HUES48 (cell line): ENCODE data around the gene PHLPP1.
"Not testable (repeated sequence)": the region's sequence is repeated elsewhere in the genome, so short reads cannot be mapped to it uniquely, and the experiment has no call there.

ENCODE experiments used
- H3K27ac ChIP-seq: one replicate; pipeline ENCODE4 v1.7.0; 2013; ENCODE audit warnings: low read depth, low read length, inconsistent platforms
- H3K27me3 ChIP-seq: 2 replicates; pipeline ENCODE4 v1.6.1; 2013; ENCODE audit warnings: mild to moderate bottlenecking, low read length; ENCODE audit not compliant: control insufficient read depth, insufficient read depth
- H3K36me3 ChIP-seq: 2 replicates; pipeline ENCODE4 v1.6.1; 2013; ENCODE audit warnings: low read length; ENCODE audit not compliant: control insufficient read depth, insufficient read depth
- H3K4me1 ChIP-seq: 2 replicates; pipeline ENCODE4 v1.6.1; 2013; ENCODE audit warnings: mild to moderate bottlenecking, low read length; ENCODE audit not compliant: control insufficient read depth, insufficient read depth
- H3K4me3 ChIP-seq: 2 replicates; pipeline ENCODE4 v1.5.1; 2013; ENCODE audit warnings: mild to moderate bottlenecking, low read depth, low read length
- H3K9ac ChIP-seq: 2 replicates; pipeline ENCODE4 v1.6.1; 2013; ENCODE audit warnings: mild to moderate bottlenecking, low read depth, low read length, moderate library complexity
- H3K9me3 ChIP-seq: 2 replicates; pipeline ENCODE4 v1.6.1; 2013; ENCODE audit warnings: low read length; ENCODE audit not compliant: control insufficient read depth, insufficient read depth

The PHLPP1 gene

DNA sequence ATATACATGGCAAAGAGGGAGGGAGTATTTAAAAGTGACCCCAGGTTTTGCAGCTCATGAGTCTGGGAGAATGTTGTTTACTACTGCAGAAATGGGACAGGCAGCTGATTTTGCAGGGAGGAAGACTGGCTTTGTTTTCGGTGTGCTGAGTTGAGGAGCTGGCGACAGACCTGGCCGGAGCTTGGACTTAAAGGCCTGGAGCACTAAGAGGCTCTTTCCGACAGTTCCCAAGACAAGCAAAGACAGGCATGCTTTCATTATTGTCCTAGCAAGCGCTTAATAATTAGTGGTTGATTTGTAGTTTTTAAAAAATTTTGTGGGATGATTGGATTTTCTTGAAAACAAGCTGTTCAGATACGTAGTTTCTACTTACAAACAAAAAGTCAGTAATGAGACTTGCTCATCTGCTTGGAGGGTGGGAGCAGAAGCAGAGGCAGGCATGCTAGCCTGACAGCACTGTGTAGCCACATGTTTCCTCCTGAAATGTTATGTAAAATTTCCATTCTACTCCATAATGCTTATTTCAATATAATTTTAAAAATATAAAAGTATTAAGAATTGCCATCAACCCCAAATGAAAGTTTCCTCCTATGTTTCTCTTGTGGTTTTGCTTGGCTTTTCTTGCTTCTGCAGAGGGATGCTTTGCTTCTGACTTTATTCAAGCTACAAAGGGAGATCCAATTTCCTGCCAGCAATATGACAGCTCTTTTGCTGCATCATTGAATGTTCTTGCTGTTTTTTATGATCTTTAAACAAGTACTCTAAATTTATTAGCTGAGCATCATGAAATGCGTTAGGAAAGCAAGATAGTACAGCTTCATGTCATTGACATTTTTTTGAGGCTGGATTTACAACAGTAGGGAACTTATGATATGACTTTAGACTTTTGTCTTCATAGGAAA, 75.8 kb downstream of the PHLPP1 start:
- Histone ChIP-seq H3K9ac (no peak overlapping the region), H3K9me3 (no peaks in the 10 kb centered on the region), H3K36me3 (no peaks in the 10 kb centered on the region), H3K27ac (peak overlapping the region; percentile 14), H3K4me3 (no peak overlapping the region), H3K27me3 (no peaks in the 10 kb centered on the region), H3K4me1 (peaks cover 86% of the 10 kb centered on the region)

DNA sequence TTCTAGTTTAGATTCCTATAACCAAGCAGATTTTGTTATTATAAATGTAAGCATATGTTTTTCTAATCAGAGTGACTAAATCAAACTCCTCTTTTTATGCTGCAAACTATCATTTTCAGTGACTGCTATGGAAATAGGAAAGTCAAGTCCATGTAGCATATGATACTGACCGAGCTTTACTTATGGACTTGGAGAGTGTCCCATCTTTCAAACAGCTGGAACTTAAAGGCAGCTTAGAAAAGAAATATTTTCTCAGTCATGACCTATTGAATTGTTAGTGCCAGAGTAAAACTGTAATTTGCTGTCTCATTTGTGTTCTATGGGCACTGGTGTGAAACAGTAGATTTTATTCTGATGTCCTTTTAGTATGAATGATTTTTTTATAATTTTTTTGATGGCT, 76.7 kb downstream of the PHLPP1 start:
- H3K27me3 ChIP-seq = no peaks in the 10 kb centered on the region
- no peak overlapping the region for H3K4me3 ChIP-seq
- no peaks in the 10 kb centered on the region for H3K36me3 ChIP-seq
- H3K27ac ChIP-seq = no peak overlapping the region
- no peaks in the 10 kb centered on the region for H3K9me3 ChIP-seq
- peaks cover 83% of the 10 kb centered on the region for H3K4me1 ChIP-seq
- H3K9ac ChIP-seq = no peak overlapping the region

DNA sequence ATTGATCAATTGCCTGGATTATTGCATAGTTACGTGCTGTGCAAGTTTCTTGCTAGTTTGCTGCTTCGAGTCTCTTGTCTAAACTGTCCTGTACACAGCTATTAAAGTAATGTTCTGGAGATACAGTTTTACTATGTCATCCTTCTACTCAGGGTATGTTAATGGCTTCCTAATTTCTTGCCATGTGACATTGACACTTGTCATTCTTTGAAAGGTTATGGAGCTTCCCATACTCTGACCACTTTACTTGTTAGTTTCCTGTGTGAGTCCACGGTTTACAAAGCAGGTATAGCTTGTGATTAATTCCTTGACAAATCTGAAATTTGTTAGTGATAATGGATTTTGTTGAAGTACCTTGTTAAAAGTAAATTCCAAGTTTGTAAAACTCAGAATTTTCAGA, 80.5 kb downstream of the PHLPP1 start:
- Histone ChIP-seq H3K9ac (no peak overlapping the region), H3K27ac (peak overlapping the region; percentile 1), H3K27me3 (no peaks in the 10 kb centered on the region), H3K36me3 (no peaks in the 10 kb centered on the region), H3K4me1 (peaks cover 83% of the 10 kb centered on the region), H3K4me3 (no peak overlapping the region), H3K9me3 (no peaks in the 10 kb centered on the region)

DNA sequence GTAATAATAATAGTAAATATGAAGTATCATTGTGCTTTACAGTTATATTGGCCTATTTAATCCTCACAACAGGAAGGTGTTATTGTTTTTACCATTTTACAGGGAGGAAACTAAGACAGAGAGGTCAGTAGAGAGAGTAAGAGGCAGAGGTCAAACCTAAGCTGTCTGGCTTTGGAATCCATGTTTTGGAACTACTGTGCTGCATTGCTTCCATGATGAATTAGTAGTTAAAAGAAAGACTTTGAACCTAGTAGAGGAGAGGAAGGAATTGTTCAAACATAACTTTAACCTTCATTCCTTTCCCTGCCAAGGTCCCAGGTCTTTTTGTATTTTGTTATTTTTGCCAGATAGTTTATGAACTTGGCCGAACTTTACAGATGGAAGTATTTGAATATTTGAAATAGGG, 80.9 kb downstream of the PHLPP1 start:
- Histone ChIP-seq H3K36me3 (no peaks in the 10 kb centered on the region), H3K4me3 (no peak overlapping the region), H3K27ac (no peak overlapping the region), H3K4me1 (peaks cover 79% of the 10 kb centered on the region), H3K27me3 (no peaks in the 10 kb centered on the region), H3K9me3 (no peaks in the 10 kb centered on the region), H3K9ac (no peak overlapping the region)

DNA sequence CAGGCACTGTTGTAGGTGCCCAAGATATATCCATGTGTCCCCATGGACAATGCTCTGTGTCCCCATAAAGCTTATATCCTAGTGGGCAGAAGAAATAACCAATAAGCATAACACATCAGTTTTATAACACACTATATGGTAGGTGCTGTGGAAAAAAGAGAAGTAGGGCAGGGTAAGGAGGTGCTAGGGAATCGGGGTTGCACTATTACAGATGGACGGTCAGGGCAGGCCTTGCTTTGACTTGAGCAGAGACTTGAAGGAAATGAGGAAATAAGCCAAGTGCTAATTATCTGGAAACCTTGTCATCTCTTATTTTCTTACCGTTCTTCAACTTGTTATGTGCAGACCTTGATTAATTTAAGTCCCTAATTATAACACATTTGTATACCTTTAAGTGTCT, 82.0 kb downstream of the PHLPP1 start:
- Histone ChIP-seq H3K4me3 (no peak overlapping the region), H3K27ac (no peak overlapping the region), H3K9me3 (no peaks in the 10 kb centered on the region), H3K9ac (no peak overlapping the region), H3K27me3 (no peaks in the 10 kb centered on the region), H3K4me1 (peaks cover 77% of the 10 kb centered on the region), H3K36me3 (no peaks in the 10 kb centered on the region)

DNA sequence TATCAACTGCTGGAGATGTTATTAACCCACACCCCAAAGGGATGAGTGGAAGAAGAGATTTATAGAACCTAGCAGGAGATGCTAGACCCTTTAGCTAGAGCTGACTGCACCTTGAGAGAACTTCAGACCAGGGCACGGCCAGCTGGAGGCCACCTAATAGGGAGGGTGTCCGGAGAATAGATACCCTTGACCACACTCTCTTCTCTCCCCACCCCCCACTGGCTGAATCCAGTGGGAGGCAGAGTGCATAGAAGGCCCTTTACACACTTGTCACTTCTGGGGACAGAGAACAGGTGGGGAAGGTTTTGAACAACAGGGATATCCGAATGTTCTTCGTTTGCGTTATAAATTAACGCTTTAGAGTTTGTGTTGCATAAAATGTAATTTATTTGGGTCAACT, 84.6 kb downstream of the PHLPP1 start:
- H3K4me3 ChIP-seq = peak overlapping the region; percentile 41; the same call in 1 of the 2 replicates
- no peak overlapping the region for H3K9ac ChIP-seq
- peak overlapping the region; percentile 81 for H3K27ac ChIP-seq
- no peaks in the 10 kb centered on the region for H3K9me3 ChIP-seq
- peaks cover 70% of the 10 kb centered on the region for H3K4me1 ChIP-seq
- no peaks in the 10 kb centered on the region for H3K27me3 ChIP-seq
- no peaks in the 10 kb centered on the region for H3K36me3 ChIP-seq

DNA sequence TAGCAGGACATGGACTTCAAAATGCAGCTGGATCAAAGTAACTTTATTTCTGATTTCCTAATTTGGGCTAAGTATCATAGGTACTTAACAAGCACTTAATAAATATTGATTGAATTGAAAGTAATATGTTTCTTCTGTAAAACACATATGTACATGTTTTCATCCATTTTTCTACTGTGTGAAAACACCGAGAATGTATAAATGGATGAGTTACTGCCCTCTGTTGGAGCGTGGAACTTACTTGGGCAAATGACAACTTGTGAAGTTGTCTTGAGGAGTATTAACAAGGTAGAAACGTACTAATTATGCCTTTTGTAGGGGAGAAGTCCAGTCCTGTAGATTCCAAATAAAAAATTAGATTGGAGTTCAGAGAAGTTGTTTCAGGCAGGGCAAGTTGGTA, 87.2 kb downstream of the PHLPP1 start:
- no peaks in the 10 kb centered on the region for H3K9me3 ChIP-seq
- H3K27ac ChIP-seq = no peak overlapping the region
- no peak overlapping the region for H3K4me3 ChIP-seq
- peaks cover 58% of the 10 kb centered on the region for H3K4me1 ChIP-seq
- no peaks in the 10 kb centered on the region for H3K36me3 ChIP-seq
- no peaks in the 10 kb centered on the region for H3K27me3 ChIP-seq
- no peak overlapping the region for H3K9ac ChIP-seq

DNA sequence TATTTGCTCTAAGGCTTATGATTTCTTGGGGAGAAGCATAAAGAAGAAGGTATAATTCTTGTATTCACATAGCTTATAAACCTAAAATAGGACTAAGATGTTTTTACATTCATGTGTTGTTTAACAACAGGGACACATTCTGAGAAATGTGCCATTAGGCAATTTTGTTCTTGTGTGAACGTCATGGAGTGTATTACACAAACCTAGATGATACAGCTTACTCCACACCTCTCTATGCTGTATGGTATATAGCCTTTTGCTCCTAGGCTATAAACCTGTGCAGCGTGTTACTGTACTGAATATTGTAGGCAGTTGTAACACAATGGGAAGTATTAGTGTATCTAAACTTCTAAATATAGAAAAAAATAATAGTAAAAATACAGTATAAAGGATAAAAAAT, 92.1 kb downstream of the PHLPP1 start:
- Histone ChIP-seq H3K36me3 (no peaks in the 10 kb centered on the region), H3K27me3 (no peaks in the 10 kb centered on the region), H3K9ac (no peak overlapping the region), H3K9me3 (no peaks in the 10 kb centered on the region), H3K27ac (no peak overlapping the region), H3K4me3 (no peak overlapping the region), H3K4me1 (peaks cover 33% of the 10 kb centered on the region)

DNA sequence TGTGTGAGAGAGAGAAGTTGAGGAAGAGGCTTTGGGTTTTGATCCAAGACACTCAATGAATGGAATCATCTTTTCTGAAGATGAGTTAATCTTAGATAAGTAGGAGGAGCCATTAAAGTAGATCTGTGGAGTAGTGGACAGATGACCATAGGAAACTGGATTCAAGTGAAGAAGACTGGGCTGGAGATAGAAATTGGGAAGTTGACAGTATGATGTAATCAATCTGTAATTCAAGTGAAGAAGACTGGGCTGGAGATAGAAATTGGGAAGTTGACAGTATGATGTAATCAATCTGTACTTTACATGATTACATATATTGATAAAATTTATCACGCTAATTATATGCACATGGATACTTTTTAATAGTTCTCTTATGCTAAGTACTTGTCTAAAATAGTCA, 92.8 kb downstream of the PHLPP1 start:
- H3K27ac ChIP-seq = no peak overlapping the region

DNA sequence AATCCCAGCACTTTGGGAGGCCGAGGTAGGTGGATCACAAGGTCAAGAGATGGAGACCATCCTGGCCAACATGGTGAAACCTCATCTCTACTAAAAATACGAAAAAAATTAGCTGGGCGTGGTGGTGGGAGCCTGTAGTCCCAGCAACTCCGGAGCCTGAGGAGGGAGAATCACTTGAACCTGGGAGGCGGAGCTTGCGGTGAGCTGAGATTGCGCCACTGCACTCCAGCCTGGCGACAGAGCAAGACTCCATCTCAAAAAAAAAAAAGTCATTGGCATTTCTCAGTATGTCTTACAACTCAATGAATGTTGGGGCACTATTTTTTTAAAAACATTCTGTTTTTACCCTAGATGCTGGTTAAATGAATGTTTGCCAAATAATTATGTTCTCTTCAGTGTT, 94.1 kb downstream of the PHLPP1 start:
- H3K36me3 ChIP-seq, H3K9ac ChIP-seq, H3K27ac ChIP-seq, H3K9me3 ChIP-seq, H3K27me3 ChIP-seq, H3K4me3 ChIP-seq: not testable (repeated sequence)
- H3K4me1 ChIP-seq = peaks cover 40% of the 10 kb centered on the region

More for the DNA sequence above, 92.8 kb downstream of the PHLPP1 start:
- H3K27me3 ChIP-seq = no peaks in the 10 kb centered on the region
- H3K4me3 ChIP-seq = no peak overlapping the region
- no peaks in the 10 kb centered on the region for H3K9me3 ChIP-seq
- H3K4me1 ChIP-seq = peaks cover 31% of the 10 kb centered on the region
- no peaks in the 10 kb centered on the region for H3K36me3 ChIP-seq
- no peak overlapping the region for H3K9ac ChIP-seq

DNA sequence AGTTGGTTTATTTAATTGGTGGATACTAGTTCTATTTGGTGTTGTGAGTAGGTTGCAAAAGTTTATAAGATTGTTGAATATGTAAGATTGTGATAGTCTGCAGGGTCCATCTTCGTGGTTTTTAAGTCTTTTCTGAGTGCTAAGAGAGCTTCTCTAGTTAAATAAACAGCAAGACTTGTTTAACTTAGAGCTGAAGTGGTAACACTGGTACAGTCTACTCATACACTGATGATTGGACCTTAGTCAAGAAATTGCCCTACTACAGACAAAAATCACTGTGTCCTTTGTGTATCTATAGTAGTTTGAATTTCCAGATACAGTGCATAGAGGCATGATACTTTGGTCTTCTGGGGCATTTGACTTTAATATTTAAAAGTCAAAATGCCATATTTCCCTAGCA, 94.6 kb downstream of the PHLPP1 start:
- Histone ChIP-seq H3K4me1 (peaks cover 45% of the 10 kb centered on the region), H3K9me3 (no peaks in the 10 kb centered on the region), H3K27me3 (no peaks in the 10 kb centered on the region), H3K4me3 (no peak overlapping the region), H3K36me3 (no peaks in the 10 kb centered on the region), H3K27ac (no peak overlapping the region), H3K9ac (no peak overlapping the region)
